Measurements from ENCODE around the gene RPA4.

DNA sequence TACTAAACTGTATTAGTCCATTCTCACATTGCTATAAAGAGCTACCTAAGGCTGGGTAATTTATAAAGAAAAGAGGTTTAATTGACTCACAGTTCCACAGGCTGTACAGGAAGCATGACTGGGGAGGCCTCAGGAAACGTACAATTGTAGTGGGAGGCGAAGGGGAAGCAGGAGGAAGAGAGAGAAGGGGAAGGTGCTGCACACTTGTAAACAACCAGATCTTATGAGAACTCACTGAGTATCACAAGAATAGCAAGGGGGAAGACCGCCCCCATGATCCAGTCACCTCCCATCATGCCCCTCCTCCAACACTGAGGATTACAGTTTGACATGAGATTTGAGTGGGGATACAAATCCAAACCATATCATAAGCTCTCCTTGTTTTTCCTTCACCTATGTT lies 40.9 kb downstream of the RPA4 start:
- TF ChIP-seq EZH2 (IDR thresholded peaks at IDR 0.05; ENCODE audit: borderline replicate concordance) (no peak), EZH2phosphoT487 (IDR thresholded peaks at IDR 0.05; ENCODE audit: low read depth, severe bottlenecking, unreplicated experiment) (no peak)
- TF ChIP-seq, protein P1, sequence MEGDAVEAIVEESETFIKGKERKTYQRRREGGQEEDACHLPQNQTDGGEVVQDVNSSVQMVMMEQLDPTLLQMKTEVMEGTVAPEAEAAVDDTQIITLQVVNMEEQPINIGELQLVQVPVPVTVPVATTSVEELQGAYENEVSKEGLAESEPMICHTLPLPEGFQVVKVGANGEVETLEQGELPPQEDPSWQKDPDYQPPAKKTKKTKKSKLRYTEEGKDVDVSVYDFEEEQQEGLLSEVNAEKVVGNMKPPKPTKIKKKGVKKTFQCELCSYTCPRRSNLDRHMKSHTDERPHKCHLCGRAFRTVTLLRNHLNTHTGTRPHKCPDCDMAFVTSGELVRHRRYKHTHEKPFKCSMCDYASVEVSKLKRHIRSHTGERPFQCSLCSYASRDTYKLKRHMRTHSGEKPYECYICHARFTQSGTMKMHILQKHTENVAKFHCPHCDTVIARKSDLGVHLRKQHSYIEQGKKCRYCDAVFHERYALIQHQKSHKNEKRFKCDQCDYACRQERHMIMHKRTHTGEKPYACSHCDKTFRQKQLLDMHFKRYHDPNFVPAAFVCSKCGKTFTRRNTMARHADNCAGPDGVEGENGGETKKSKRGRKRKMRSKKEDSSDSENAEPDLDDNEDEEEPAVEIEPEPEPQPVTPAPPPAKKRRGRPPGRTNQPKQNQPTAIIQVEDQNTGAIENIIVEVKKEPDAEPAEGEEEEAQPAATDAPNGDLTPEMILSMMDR (IDR thresholded peaks at IDR 0.05; ENCODE audit: poor library complexity): no peak
